Gastroesophageal sphincter (tissue), 4 donors: ENCODE measurements around the gene WDR47. TPM values are rescaled to one million over a fixed set of nuclear protein-coding genes. Genes with fewer than 3 reads are reported as not detected.

Source experiments
- ATAC-seq: fragments of 150-250 bp; one replicate; pipeline ENCODE4 v1.9.1; 2016; ENCODE audit warnings: mild to moderate bottlenecking, moderate library complexity
- H3K27ac ChIP-seq, 4 donors: fragments of 200-600 bp; sonication (generic) in 3 of 4; 1 replicate in 3 of 4; 2 replicates in 1 of 4; pipeline ENCODE4 v1.5.1; 2016 to 2019
- H3K27me3 ChIP-seq: fragments of 200-600 bp; sonication (generic); one replicate; pipeline ENCODE4 v1.5.1; 2019
- H3K36me3 ChIP-seq, 2 donors: fragments of 200-600 bp; sonication (generic); one replicate each; pipeline ENCODE4 v1.5.1; 2019; ENCODE audit warnings: control low read depth in 1 of 2
- H3K4me1 ChIP-seq, 3 donors: fragments of 200-600 bp; sonication (generic); 1 replicate in 2 of 3; 2 replicates in 1 of 3; pipeline ENCODE4 v1.5.1; 2016 to 2019; ENCODE audit warnings: control low read depth in 2 of 3
- H3K4me3 ChIP-seq, 2 donors: fragments of 200-600 bp; sonication (generic); one replicate each; pipeline ENCODE4 v1.5.1; 2019; ENCODE audit warnings: mild to moderate bottlenecking in 1 of 2, moderate library complexity in 1 of 2
- H3K9me3 ChIP-seq, 3 donors: fragments of 200-600 bp; sonication (generic); one replicate each; pipeline ENCODE4 v1.5.1; 2017 to 2019; ENCODE audit warnings: control low read depth in 2 of 3
- CTCF ChIP-seq, 4 experiments: fragments of 200-600 bp in 2 of 4; fragments of 450-650 bp in 2 of 4; sonication (generic) in 1 of 4; IDR thresholded peaks; one replicate each; pipeline ENCODE4 v1.5.1; 2017 to 2019; ENCODE audit warnings: antibody characterized with exemption in 4 of 4, mild to moderate bottlenecking in 2 of 4, moderate library complexity in 2 of 4
- EP300 ChIP-seq: sonication (generic); formaldehyde crosslinking; IDR thresholded peaks from one replicate; pipeline ENCODE4 v1.6.1; 2017; ENCODE audit warnings: antibody characterized with exemption, mild to moderate bottlenecking
- POLR2A ChIP-seq, 2 donors: fragments of 450-650 bp; IDR thresholded peaks; one replicate each; pipeline ENCODE4 v1.6.1; 2017; ENCODE audit warnings: antibody characterized with exemption in 2 of 2, mild to moderate bottlenecking in 2 of 2, moderate library complexity in 1 of 2
- POLR2AphosphoS5 ChIP-seq: sonication (generic); formaldehyde crosslinking; IDR thresholded peaks from one replicate; pipeline ENCODE4 v1.6.1; 2017; ENCODE audit warnings: antibody characterized with exemption
- WGBS, 2 donors: methylation state at CpG; one replicate each; pipeline ENCODE4 v1.1.5; 2018; ENCODE audit warnings: low coverage in 1 of 2; 5-methylcytosine and 5-hydroxymethylcytosine counted together
- total RNA-seq, 4 donors: library from RNA; depleted of rRNA; stranded (reverse); fragments of >200 nt; gene quantifications; one replicate each; pipeline ENCODE4 v1.1.0, GENCODE V29; 2016

Gene WDR47
- total RNA-seq, 4 donors from 2014 or later = 19.7 to 31.3 (median 25.1) TPM

- no peaks in the 10 kb centered on the region for H3K4me1 ChIP-seq
- no peaks in the 10 kb centered on the region for H3K36me3 ChIP-seq
- peaks cover 4% of the 10 kb centered on the region for H3K27me3 ChIP-seq
- 61% methylated on average over 3 to 5 of the region's 7 CpGs for WGBS, 2 donors
- no peak for TF ChIP-seq POLR2AphosphoS5
- no peaks in the 10 kb centered on the region for H3K9me3 ChIP-seq
- no peak overlapping the region for H3K27ac ChIP-seq
- no peak overlapping the region for H3K4me3 ChIP-seq
- no peak for ATAC-seq
Observed at GRCh38 chr1:109050228-109050995, 8.5 kb upstream of the WDR47 start.

- Histone ChIP-seq H3K9me3 (no peaks in the 10 kb centered on the region), H3K4me1 (no peaks in the 10 kb centered on the region), H3K27ac (no peak overlapping the region), H3K36me3 (no peaks in the 10 kb centered on the region), H3K27me3 (peaks cover 4% of the 10 kb centered on the region), H3K4me3 (no peak overlapping the region)
- ATAC-seq = no peak
- WGBS, 2 donors = 25 to 29% methylated on average over 1 to 2 of the region's 2 CpGs
- no peak for TF ChIP-seq POLR2A (IDR thresholded peaks at IDR 0.05)
- TF ChIP-seq POLR2AphosphoS5 = no peak
- no peak for TF ChIP-seq EP300
Observed at GRCh38 chr1:109048335-109048734, 6.4 kb upstream of the WDR47 start.

- Histone ChIP-seq H3K27me3 (no peaks in the 10 kb centered on the region), H3K27ac (no peak overlapping the region), H3K4me3 (no peak overlapping the region), H3K36me3 (no peaks in the 10 kb centered on the region), H3K9me3 (no peaks in the 10 kb centered on the region), H3K4me1 (peaks cover 0 to 6% (median 0%) of the 10 kb centered on the region in 3 donors)
- ATAC-seq = no peak
- TF ChIP-seq POLR2A (IDR thresholded peaks at IDR 0.05) = no peak
- WGBS, 2 donors = 87 to 90% methylated on average over 3 of the region's 6 CpGs
Observed at GRCh38 chr1:109047339-109047738, 5.4 kb upstream of the WDR47 start.

GRCh38 chr1:109046671-109047070, 4.8 kb upstream of the WDR47 start:
- TF ChIP-seq CTCF (IDR thresholded peaks at IDR 0.05) = no peak
- no peak for TF ChIP-seq POLR2AphosphoS5
- TF ChIP-seq POLR2A (IDR thresholded peaks at IDR 0.05) = no peak
- TF ChIP-seq EP300 = no peak
- H3K9me3 ChIP-seq = no peaks in the 10 kb centered on the region
- H3K27ac ChIP-seq = no peak overlapping the region
- no peak for ATAC-seq
- H3K27me3 ChIP-seq = no peaks in the 10 kb centered on the region
- no peaks in the 10 kb centered on the region for H3K36me3 ChIP-seq
- 77 to 87% methylated on average over 3 to 4 of the region's 4 CpGs for WGBS, 2 donors
- peaks cover 0 to 6% (median 0%) of the 10 kb centered on the region in 3 donors for H3K4me1 ChIP-seq
- no peak overlapping the region for H3K4me3 ChIP-seq

GRCh38 chr1:109045595-109045994, 3.7 kb upstream of the WDR47 start:
- 62 to 82% methylated on average over 1 of the region's 1 CpG for WGBS, 2 donors
- Histone ChIP-seq H3K27me3 (no peaks in the 10 kb centered on the region), H3K36me3 (no peaks in the 10 kb centered on the region), H3K27ac (no peak overlapping the region), H3K9me3 (no peaks in the 10 kb centered on the region), H3K4me3 (no peak overlapping the region), H3K4me1 (peaks cover 0 to 11% (median 0%) of the 10 kb centered on the region in 3 donors)
- TF ChIP-seq POLR2AphosphoS5 = no peak
- TF ChIP-seq EP300 = no peak
- no peak for ATAC-seq

GRCh38 chr1:109040989-109041620, 797 bp downstream of the WDR47 start:
- Histone ChIP-seq H3K4me1 (peaks cover 0 to 27% (median 0%) of the 10 kb centered on the region in 3 donors), H3K27ac (peak overlapping the region; percentile 23 to 91 (median 86)), H3K27me3 (no peaks in the 10 kb centered on the region), H3K36me3 (no peaks in the 10 kb centered on the region), H3K4me3 (peak overlapping the region; percentile 67 to 88), H3K9me3 (no peaks in the 10 kb centered on the region)
- TF ChIP-seq POLR2A (IDR thresholded peaks at IDR 0.05) (no peak), EP300 (no peak), POLR2AphosphoS5 (no peak), CTCF (IDR thresholded peaks at IDR 0.05) (no peak)
- 0 to 3% methylated on average over 5 to 9 of the region's 44 CpGs for WGBS, 2 donors
- ATAC-seq = peak; percentile 11

- 9 to 12% methylated on average over 1 to 3 of the region's 3 CpGs for WGBS, 2 donors
- ATAC-seq = no peak
- Histone ChIP-seq H3K4me3 (peak overlapping the region; percentile 67 to 88), H3K4me1 (peaks cover 0 to 27% (median 0%) of the 10 kb centered on the region in 3 donors), H3K9me3 (no peaks in the 10 kb centered on the region), H3K27ac (peak overlapping the region in 3 of 4 donors; percentile 83 to 91 (median 89)), H3K36me3 (no peaks in the 10 kb centered on the region), H3K27me3 (no peaks in the 10 kb centered on the region)
- TF ChIP-seq POLR2A (IDR thresholded peaks at IDR 0.05) (no peak), CTCF (IDR thresholded peaks at IDR 0.05) (no peak), POLR2AphosphoS5 (no peak), EP300 (no peak)
Observed at GRCh38 chr1:109040627-109040988, 1.3 kb downstream of the WDR47 start.
